Endodermal cell (in vitro differentiated cells): ENCODE data around the gene MAP4K4. TPM values are rescaled to one million over a fixed set of nuclear protein-coding genes. Genes with fewer than 3 reads are reported as not detected.

Experiments used
- DNase-seq: peaks from one replicate; pipeline ENCODE4 v3.0.0-alpha.2; 2017
- H3K27ac ChIP-seq: 2 replicates; pipeline ENCODE4 v1.5.1; 2013; ENCODE audit warnings: mild to moderate bottlenecking, low read depth, low read length, moderate library complexity
- H3K27me3 ChIP-seq: 2 replicates; pipeline ENCODE4 v1.6.1; 2013; ENCODE audit warnings: mild to moderate bottlenecking, low read length, moderate library complexity; ENCODE audit not compliant: insufficient read depth, control insufficient read depth, poor library complexity, severe bottlenecking
- H3K36me3 ChIP-seq: 2 replicates; pipeline ENCODE4 v1.7.0; 2013; ENCODE audit warnings: mild to moderate bottlenecking, low read length, moderate library complexity; ENCODE audit not compliant: control insufficient read depth, insufficient read depth
- H3K4me1 ChIP-seq: one replicate; pipeline ENCODE4 v1.7.0; 2013; ENCODE audit warnings: low read length; ENCODE audit not compliant: control insufficient read depth, insufficient read depth
- H3K4me3 ChIP-seq: 2 replicates; pipeline ENCODE4 v1.5.1; 2013; ENCODE audit warnings: mild to moderate bottlenecking, low read length, moderate library complexity
- H3K9ac ChIP-seq: 2 replicates; pipeline ENCODE4 v1.6.1; 2013; ENCODE audit warnings: mild to moderate bottlenecking, low read length, moderate library complexity; ENCODE audit not compliant: poor library complexity, severe bottlenecking; ENCODE audit errors: extremely low read depth
- H3K9me3 ChIP-seq: 2 replicates; pipeline ENCODE4 v1.6.1; 2013; ENCODE audit warnings: mild to moderate bottlenecking, low read length, moderate library complexity; ENCODE audit not compliant: control insufficient read depth
- H3K27ac Mint-ChIP-seq: 2 replicates; pipeline ENCODE4 v1.8.0; 2020; ENCODE audit warnings: mixed read lengths
- H3K27me3 Mint-ChIP-seq: 2 replicates; pipeline ENCODE4 v1.8.0; 2021; ENCODE audit warnings: mild to moderate bottlenecking, mixed read lengths; ENCODE audit not compliant: insufficient read depth
- H3K36me3 Mint-ChIP-seq: 2 replicates; pipeline ENCODE4 v1.8.0; 2020; ENCODE audit warnings: low read depth, mixed read lengths
- H3K4me1 Mint-ChIP-seq: 2 replicates; pipeline ENCODE4 v1.8.0; 2020; ENCODE audit warnings: mixed read lengths
- H3K4me3 Mint-ChIP-seq: 2 replicates; pipeline ENCODE4 v1.8.0; 2020; ENCODE audit warnings: mild to moderate bottlenecking, moderate library complexity, mixed read lengths
- H3K9me3 Mint-ChIP-seq: 2 replicates; pipeline ENCODE4 v1.8.0; 2020; ENCODE audit warnings: mild to moderate bottlenecking, mixed read lengths
- CTCF ChIP-seq: fragments of 200-600 bp; sonication (generic); conservative IDR thresholded peaks from 2 replicates; pipeline ENCODE4 v1.5.0; 2021; ENCODE audit warnings: antibody characterized with exemption, mild to moderate bottlenecking
- WGBS, 2 experiments: methylation state at CpG; one replicate each; pipeline versions ENCODE4 v1.1.5 to v1.1.7; 2013; ENCODE audit warnings: missing lambda C conversion rate in 2 of 2, mixed read lengths in 1 of 2; ENCODE audit not compliant: insufficient coverage in 1 of 2, insufficient read length in 1 of 2; 5-methylcytosine and 5-hydroxymethylcytosine counted together
- total RNA-seq, 2 donors: library from RNA; stranded (reverse); fragmentation: NEBNext Ultra II Directional in 1 of 2; extraction: Animal tissue kit (Norgen Biotek cat#: 25700) in 1 of 2; gene quantifications; 2 replicates in 1 of 2; 3 replicates in 1 of 2; pipeline ENCODE4 v1.2.1, GENCODE V29; 2021

MAP4K4 gene
- total RNA-seq, 2 donors from 2014 or later: 130 to 142 TPM

- peaks cover 56% of the 10 kb centered on the region for H3K36me3 Mint-ChIP-seq
- H3K4me3 ChIP-seq: no peak overlapping the region
- no peaks in the 10 kb centered on the region for H3K9me3 Mint-ChIP-seq
- no peak for DNase-seq
- H3K27ac Mint-ChIP-seq: peak overlapping the region; percentile 52
- no peak overlapping the region for H3K4me3 Mint-ChIP-seq
- peaks cover 7% of the 10 kb centered on the region for H3K4me1 Mint-ChIP-seq
- H3K9me3 ChIP-seq: no peaks in the 10 kb centered on the region
- 97 to 100% methylated on average over 5 to 8 of the region's 8 CpGs for WGBS, 2 experiments
- no peak overlapping the region for H3K27ac ChIP-seq
- H3K9ac ChIP-seq: no peak overlapping the region
- peaks cover 84% of the 10 kb centered on the region for H3K36me3 ChIP-seq
- no peaks in the 10 kb centered on the region for H3K27me3 ChIP-seq
- no peak for TF ChIP-seq CTCF
- no peaks in the 10 kb centered on the region for H3K27me3 Mint-ChIP-seq
- H3K4me1 ChIP-seq: no peaks in the 10 kb centered on the region
Measured at GRCh38 chr2:101860782-101861181, 163.3 kb downstream of the MAP4K4 start.

- H3K4me1 ChIP-seq: no peaks in the 10 kb centered on the region
- Mint-ChIP-seq H3K9me3 (no peaks in the 10 kb centered on the region), H3K36me3 (peaks cover 57% of the 10 kb centered on the region), H3K4me3 (no peak overlapping the region), H3K27ac (peak overlapping the region; percentile 52), H3K27me3 (no peaks in the 10 kb centered on the region), H3K4me1 (peaks cover 7% of the 10 kb centered on the region)
- DNase-seq: no peak
- TF ChIP-seq CTCF: no peak
- H3K4me3 ChIP-seq: no peak overlapping the region
- peaks cover 84% of the 10 kb centered on the region for H3K36me3 ChIP-seq
- no peak overlapping the region for H3K27ac ChIP-seq
- H3K9ac ChIP-seq: no peak overlapping the region
- 91 to 99% methylated on average over 4 of the region's 4 CpGs for WGBS, 2 experiments
- H3K27me3 ChIP-seq: no peaks in the 10 kb centered on the region
- H3K9me3 ChIP-seq: no peaks in the 10 kb centered on the region
Measured at GRCh38 chr2:101861382-101861781, 163.9 kb downstream of the MAP4K4 start.

GRCh38 chr2:101863534-101863933 lies 166.0 kb downstream of the MAP4K4 start:
- Histone ChIP-seq H3K9me3 (no peaks in the 10 kb centered on the region), H3K36me3 (peaks cover 87% of the 10 kb centered on the region), H3K4me1 (no peaks in the 10 kb centered on the region), H3K27ac (no peak overlapping the region), H3K27me3 (no peaks in the 10 kb centered on the region), H3K9ac (no peak overlapping the region), H3K4me3 (no peak overlapping the region)
- peak overlapping the region; percentile 30 for H3K27ac Mint-ChIP-seq
- H3K36me3 Mint-ChIP-seq: peaks cover 67% of the 10 kb centered on the region
- H3K9me3 Mint-ChIP-seq: no peaks in the 10 kb centered on the region
- WGBS, 2 experiments: 94 to 100% methylated on average over 2 to 7 of the region's 7 CpGs
- H3K4me3 Mint-ChIP-seq: no peak overlapping the region
- DNase-seq: no peak
- TF ChIP-seq CTCF: no peak
- no peaks in the 10 kb centered on the region for H3K27me3 Mint-ChIP-seq
- peaks cover 7% of the 10 kb centered on the region for H3K4me1 Mint-ChIP-seq
